SK-N-MC (cell line): ENCODE results near the gene GNAQ.

Source experiments
- EZH2 ChIP-seq: fragments of 200-600 bp; sonication (generic); IDR thresholded peaks from one replicate; pipeline ENCODE4 v1.6.1; 2017; ENCODE audit warnings: antibody characterized with exemption
- FOXP2 ChIP-seq: optimal IDR thresholded peaks from 2 replicates; pipeline ENCODE3; 2011; ENCODE audit warnings: mild to moderate bottlenecking, moderate library complexity; ENCODE audit not compliant: insufficient read depth; ENCODE audit errors: extremely low read length, control extremely low read depth
- POLR2AphosphoS5 ChIP-seq: IDR thresholded peaks from 2 replicates; pipeline ENCODE4 v1.6.1; 2012; ENCODE audit warnings: mild to moderate bottlenecking, low read depth, low read length, borderline replicate concordance

- TF ChIP-seq EZH2 (no peak), POLR2AphosphoS5 (no peak), FOXP2 (no peak)
Measured at GRCh38 chr9:77981332-77981731, 50.3 kb downstream of the GNAQ start.
